WTC11 (cell line): ENCODE measurements around the gene PTGER2.

Experiments
- ESRRA ChIP-seq: sonication (generic); formaldehyde crosslinking; IDR thresholded peaks from 2 replicates; pipeline ENCODE4 v1.8.1; 2022; ENCODE audit warnings: mild to moderate bottlenecking, missing genetic modification reagents, borderline replicate concordance
- HMGA2 ChIP-seq: fragments of 250-450 bp; sonication (Bioruptor Pico); IDR thresholded peaks from 2 replicates; pipeline ENCODE4 v1.4.0; 2021; ENCODE audit warnings: mild to moderate bottlenecking, moderate library complexity
- NR3C1 ChIP-seq: sonication (generic); formaldehyde crosslinking; conservative IDR thresholded peaks from 2 replicates; pipeline ENCODE4 v1.8.1; 2023; ENCODE audit warnings: low read depth, mild to moderate bottlenecking, missing genetic modification reagents
- ZNF396 ChIP-seq: fragments of 250-450 bp; sonication (Bioruptor Pico); IDR thresholded peaks from 2 replicates; pipeline ENCODE4 v1.8.0; 2021; ENCODE audit warnings: mild to moderate bottlenecking, moderate library complexity, borderline replicate concordance
- TF ChIP-seq, protein P1 (sequence below): fragments of 200-600 bp; IDR thresholded peaks from 2 replicates; pipeline ENCODE4 v1.8.0; 2022; ENCODE audit warnings: antibody characterized with exemption
- TF ChIP-seq, protein P2 (sequence below): sonication (generic); formaldehyde crosslinking; IDR thresholded peaks from 2 replicates; pipeline ENCODE4 v1.8.0; 2022; ENCODE audit warnings: mild to moderate bottlenecking, missing genetic modification reagents

DNA sequence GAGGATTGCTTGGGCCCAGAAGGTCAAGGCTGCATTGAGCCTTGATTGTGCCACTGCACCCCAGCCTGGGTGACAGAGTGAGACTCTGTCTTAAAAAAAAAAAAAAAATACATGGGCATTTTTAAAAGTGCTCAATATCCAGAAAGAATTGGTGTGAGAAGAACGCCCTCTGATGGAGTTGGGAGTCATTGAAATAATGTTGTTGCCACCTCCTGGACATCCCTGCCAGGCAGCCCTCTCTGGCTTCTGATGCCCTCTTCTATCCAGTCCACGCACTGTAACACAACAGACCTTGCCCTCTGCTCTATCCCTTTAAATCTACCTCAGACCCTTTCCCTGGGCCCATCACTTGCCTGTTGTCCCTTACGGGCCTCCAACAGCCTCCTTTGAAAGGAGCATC lies 41.7 kb upstream of the PTGER2 start:
- TF ChIP-seq, protein P1, sequence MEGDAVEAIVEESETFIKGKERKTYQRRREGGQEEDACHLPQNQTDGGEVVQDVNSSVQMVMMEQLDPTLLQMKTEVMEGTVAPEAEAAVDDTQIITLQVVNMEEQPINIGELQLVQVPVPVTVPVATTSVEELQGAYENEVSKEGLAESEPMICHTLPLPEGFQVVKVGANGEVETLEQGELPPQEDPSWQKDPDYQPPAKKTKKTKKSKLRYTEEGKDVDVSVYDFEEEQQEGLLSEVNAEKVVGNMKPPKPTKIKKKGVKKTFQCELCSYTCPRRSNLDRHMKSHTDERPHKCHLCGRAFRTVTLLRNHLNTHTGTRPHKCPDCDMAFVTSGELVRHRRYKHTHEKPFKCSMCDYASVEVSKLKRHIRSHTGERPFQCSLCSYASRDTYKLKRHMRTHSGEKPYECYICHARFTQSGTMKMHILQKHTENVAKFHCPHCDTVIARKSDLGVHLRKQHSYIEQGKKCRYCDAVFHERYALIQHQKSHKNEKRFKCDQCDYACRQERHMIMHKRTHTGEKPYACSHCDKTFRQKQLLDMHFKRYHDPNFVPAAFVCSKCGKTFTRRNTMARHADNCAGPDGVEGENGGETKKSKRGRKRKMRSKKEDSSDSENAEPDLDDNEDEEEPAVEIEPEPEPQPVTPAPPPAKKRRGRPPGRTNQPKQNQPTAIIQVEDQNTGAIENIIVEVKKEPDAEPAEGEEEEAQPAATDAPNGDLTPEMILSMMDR: no peak
- TF ChIP-seq NR3C1 (CRISPR knock-in tag) (no peak), ESRRA (CRISPR knock-in tag) (no peak), ZNF396 (CRISPR knock-in tag) (no peak), HMGA2 (no peak)
- TF ChIP-seq, protein P2, sequence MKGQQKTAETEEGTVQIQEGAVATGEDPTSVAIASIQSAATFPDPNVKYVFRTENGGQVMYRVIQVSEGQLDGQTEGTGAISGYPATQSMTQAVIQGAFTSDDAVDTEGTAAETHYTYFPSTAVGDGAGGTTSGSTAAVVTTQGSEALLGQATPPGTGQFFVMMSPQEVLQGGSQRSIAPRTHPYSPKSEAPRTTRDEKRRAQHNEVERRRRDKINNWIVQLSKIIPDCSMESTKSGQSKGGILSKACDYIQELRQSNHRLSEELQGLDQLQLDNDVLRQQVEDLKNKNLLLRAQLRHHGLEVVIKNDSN (CRISPR knock-in tag): no peak
